B cell (primary cell): ENCODE data around the gene PTPN14.

Experiments
- CTCF ChIP-seq: fragments of 200-600 bp; IDR thresholded peaks from one replicate; pipeline ENCODE4 v1.8.0; 2022; ENCODE audit warnings: antibody characterized with exemption, mild to moderate bottlenecking
- EZH2 ChIP-seq: IDR thresholded peaks from 2 replicates; pipeline ENCODE4 v1.6.1; 2012; ENCODE audit warnings: borderline replicate concordance, low read depth, mild to moderate bottlenecking, moderate library complexity, low read length; ENCODE audit not compliant: insufficient read depth, poor library complexity, severe bottlenecking

- TF ChIP-seq CTCF, result no peak
- no peak for TF ChIP-seq EZH2
Measured at GRCh38 chr1:214318356-214318755, 233.0 kb downstream of the PTPN14 start.
